Measurements from ENCODE around the gene INPP5E.

INPP5E gene

GRCh38 chr9:136391737-136392537 lies 47.7 kb downstream of the INPP5E start:
- DNase-seq (ENCODE audit: insufficient read length, low spot score): no peak
- no peak for FAIRE-seq

DNA sequence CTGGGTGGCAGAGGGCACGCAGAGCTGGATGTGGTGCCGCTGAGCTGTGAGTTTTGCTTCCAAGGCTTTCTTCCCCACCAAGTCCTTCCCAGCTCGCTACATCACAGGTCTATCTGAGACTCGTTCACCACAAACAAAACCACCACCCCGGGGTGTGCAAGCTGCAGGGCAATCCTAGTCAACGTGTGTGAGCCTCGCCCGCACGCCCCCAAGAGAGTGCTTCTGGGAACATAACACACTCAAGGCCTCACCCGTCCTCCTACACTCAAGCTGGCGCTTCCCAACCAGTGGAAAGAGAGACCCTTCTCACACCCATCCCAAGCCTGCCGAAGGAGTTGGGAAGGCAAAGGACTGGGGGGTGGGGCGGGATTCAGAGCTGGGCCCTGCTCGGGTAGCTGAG lies 50.2 kb downstream of the INPP5E start:
- DNase-seq (ENCODE audit: insufficient read length, low spot score): no peak
- FAIRE-seq: no peak

- FAIRE-seq (no peak), DNase-seq (ENCODE audit: insufficient read length, low spot score) (no peak)
These were observed 52.4 kb downstream of the INPP5E start for GRCh38 chr9:136387217-136387616.

GRCh38 chr9:136386018-136386417 lies 53.6 kb downstream of the INPP5E start:
- FAIRE-seq (no peak), DNase-seq (ENCODE audit: insufficient read length, low spot score) (no peak)

DNA sequence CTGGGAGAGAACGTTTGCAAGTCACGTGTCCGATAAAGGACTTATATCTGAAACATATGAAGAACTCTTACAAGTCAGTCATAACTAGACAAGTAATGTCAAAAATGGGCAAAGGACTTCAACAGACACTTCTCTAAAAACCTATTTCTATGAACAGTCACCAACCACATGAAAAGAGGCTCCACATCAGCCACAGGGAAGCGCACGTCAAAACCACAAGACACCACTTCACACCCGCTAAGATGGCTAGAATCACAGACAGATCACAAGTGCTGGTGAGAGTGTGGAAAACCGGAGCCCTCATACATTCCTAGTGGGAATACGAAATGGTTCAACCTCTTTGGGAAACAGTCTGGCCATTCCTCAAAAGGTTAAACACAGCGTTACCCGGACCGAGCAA lies 54.6 kb downstream of the INPP5E start:
- DNase-seq (ENCODE audit: insufficient read length, low spot score): no peak
- FAIRE-seq: no peak

DNA sequence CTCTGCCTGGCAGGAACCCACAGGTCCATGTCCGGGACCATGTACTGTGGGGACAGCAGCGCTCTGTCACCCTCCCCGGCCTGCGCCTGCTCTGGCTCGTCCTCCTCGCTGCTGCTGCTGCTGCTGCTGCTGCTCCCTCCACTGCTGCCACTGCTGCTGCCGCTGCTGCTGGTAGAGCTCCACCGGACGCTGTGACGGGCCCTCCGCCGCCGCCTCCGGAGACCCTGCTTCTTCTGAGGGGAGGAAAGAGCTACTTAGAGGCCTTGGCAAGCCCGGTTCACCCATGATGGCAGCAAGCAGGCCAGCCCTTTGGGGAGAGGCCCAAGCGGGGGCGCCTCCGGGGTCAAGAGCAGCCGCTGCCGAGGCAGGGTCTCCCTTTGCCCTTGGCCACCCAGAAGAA lies 56.2 kb downstream of the INPP5E start:
- DNase-seq (ENCODE audit: insufficient read length, low spot score) (no peak), FAIRE-seq (no peak)

DNA sequence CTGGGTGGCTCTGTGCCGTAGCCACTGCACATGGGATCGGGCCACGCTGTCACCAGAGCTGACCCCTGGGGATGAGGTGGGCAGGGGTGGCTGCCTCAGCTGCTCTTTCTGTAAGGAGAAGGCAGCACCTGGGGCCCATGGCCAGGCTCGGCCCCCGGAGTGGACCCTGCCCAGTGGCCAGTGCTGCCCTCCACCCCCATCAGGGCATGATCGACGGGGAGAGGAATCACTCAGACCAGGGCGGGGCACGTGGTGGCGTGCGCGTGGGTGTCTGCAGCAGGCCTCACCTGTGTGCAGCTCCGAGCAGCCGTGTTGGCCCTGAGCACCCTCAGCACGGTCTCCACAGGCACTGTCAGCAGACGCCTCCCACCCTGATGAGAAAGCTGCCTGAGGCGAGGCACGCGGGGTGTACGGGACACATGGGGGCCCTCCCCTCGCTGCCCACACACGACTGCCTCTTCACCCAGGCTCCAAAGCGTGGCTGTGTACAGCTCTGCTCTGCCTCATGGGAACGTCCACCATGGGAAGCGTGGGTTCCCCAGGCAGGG lies 57.6 kb downstream of the INPP5E start:
- DNase-seq (ENCODE audit: insufficient read length, low spot score) (no peak), FAIRE-seq (no peak)

- DNase-seq (ENCODE audit: insufficient read length, low spot score): no peak
- no peak for FAIRE-seq
These were observed 58.3 kb downstream of the INPP5E start for GRCh38 chr9:136381311-136381710.

GRCh38 chr9:136380381-136380780 lies 59.3 kb downstream of the INPP5E start:
- DNase-seq (ENCODE audit: insufficient read length, low spot score) (no peak), FAIRE-seq (no peak)

DNA sequence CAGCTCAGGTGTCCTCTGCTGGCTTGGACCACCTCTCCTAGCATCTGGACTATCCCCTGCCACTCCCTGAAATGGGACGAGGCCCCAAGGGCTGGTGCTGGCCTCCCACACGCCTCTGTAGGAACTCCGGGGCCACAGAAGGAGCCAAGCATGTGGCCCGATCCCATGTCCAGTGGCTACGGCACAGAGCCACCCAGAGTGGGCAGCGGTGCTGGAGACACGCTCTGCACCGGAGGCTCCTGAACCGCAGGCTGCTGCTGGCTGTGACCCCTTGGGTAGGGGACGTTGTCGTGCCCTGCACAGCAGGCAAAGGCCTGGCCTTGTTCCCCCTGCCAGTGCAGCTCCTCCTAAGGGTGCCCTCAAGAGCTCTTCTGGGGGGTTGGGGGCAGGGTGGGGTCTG lies 59.8 kb downstream of the INPP5E start:
- FAIRE-seq: no peak
- no peak for DNase-seq (ENCODE audit: insufficient read length, low spot score)

- DNase-seq (ENCODE audit: insufficient read length, low spot score) (no peak), FAIRE-seq (no peak)
These were observed 60.2 kb downstream of the INPP5E start for GRCh38 chr9:136379401-136379800.

- FAIRE-seq (no peak), DNase-seq (ENCODE audit: insufficient read length, low spot score) (no peak)
These were observed 60.7 kb downstream of the INPP5E start for GRCh38 chr9:136379003-136379287.

Measured in GM19239 (cell line).